Measurements from ENCODE around the gene PEX14.

Gene PEX14

GRCh38 chr1:10635085-10635896, 160.5 kb downstream of the PEX14 start:
- DNase-seq = no peak

- DNase-seq = no peak
Measured at GRCh38 chr1:10635992-10636391, 161.2 kb downstream of the PEX14 start.

GRCh38 chr1:10637400-10637799, 162.7 kb downstream of the PEX14 start:
- no peak for DNase-seq

- DNase-seq = no peak
Measured at GRCh38 chr1:10637834-10638558, 163.2 kb downstream of the PEX14 start.

GRCh38 chr1:10638559-10639005, 163.8 kb downstream of the PEX14 start:
- no peak for DNase-seq

GRCh38 chr1:10639011-10639774, 164.4 kb downstream of the PEX14 start:
- peak; percentile 61 for DNase-seq

- peak; percentile 98 for DNase-seq
Measured at GRCh38 chr1:10639775-10640578, 165.2 kb downstream of the PEX14 start.

- DNase-seq = peak; percentile 45
Measured at GRCh38 chr1:10640843-10641553, 166.2 kb downstream of the PEX14 start.

GRCh38 chr1:10641976-10642375, 167.2 kb downstream of the PEX14 start:
- DNase-seq = no peak

GRCh38 chr1:10642403-10643080, 167.8 kb downstream of the PEX14 start:
- DNase-seq = no peak

- DNase-seq = no peak
Measured at GRCh38 chr1:10643607-10644306, 169.0 kb downstream of the PEX14 start.

GRCh38 chr1:10644307-10645128, 169.8 kb downstream of the PEX14 start:
- DNase-seq = no peak

- DNase-seq = peak; percentile 37
Measured at GRCh38 chr1:10646347-10646861, 171.7 kb downstream of the PEX14 start.

GRCh38 chr1:10647414-10648170, 172.8 kb downstream of the PEX14 start:
- no peak for DNase-seq

- DNase-seq = peak; percentile 60
Measured at GRCh38 chr1:10648689-10649516, 174.2 kb downstream of the PEX14 start.

- peak; percentile 91 for DNase-seq
Measured at GRCh38 chr1:10649517-10650201, 174.9 kb downstream of the PEX14 start.

Measured in eye (tissue), 1 donor.